GM19452 (cell line): ENCODE measurements around the gene SAMD4A.

Experiments used
- ATAC-seq: cut with Tn5 transposase; IDR thresholded peaks from one replicate; pipeline ENCODE4 v1.9.1; 2021; ENCODE audit not compliant: unreplicated experiment

SAMD4A gene

DNA sequence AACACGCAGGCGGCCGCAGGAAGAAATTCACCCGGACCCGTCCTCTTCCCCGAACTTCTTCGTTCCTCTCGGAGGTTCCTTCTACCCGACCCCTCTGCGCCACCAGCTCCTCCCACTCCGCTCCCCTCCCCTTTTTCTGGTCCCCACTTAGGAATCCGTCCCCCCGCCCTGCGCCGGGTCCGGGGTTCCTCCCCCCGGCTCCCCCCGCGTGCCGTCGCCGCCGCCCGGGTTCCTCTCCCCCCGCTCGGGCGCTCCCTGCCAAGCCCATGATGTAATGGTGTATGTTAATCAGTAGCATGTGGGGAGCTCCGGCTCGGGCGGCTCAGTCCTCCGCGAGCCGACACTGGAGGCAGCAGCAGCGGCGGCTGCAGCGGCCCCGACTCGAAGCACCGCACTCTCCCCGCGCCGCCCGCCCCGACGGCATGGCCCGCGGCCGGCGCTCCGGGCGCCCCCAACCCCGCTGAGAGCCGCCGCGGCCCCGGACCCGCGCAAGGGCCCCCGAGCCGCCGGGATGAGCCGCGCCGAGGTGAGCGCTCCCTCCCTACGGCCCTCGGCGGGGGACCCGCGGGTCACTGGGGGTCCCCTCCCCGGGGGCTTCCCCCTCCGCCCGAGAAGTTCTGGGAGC, 1.0 kb upstream of the SAMD4A start:
- peak; percentile 54 for ATAC-seq

GRCh38 chr14:54567224-54567638, 303 bp downstream of the SAMD4A start:
- ATAC-seq, result no peak

DNA sequence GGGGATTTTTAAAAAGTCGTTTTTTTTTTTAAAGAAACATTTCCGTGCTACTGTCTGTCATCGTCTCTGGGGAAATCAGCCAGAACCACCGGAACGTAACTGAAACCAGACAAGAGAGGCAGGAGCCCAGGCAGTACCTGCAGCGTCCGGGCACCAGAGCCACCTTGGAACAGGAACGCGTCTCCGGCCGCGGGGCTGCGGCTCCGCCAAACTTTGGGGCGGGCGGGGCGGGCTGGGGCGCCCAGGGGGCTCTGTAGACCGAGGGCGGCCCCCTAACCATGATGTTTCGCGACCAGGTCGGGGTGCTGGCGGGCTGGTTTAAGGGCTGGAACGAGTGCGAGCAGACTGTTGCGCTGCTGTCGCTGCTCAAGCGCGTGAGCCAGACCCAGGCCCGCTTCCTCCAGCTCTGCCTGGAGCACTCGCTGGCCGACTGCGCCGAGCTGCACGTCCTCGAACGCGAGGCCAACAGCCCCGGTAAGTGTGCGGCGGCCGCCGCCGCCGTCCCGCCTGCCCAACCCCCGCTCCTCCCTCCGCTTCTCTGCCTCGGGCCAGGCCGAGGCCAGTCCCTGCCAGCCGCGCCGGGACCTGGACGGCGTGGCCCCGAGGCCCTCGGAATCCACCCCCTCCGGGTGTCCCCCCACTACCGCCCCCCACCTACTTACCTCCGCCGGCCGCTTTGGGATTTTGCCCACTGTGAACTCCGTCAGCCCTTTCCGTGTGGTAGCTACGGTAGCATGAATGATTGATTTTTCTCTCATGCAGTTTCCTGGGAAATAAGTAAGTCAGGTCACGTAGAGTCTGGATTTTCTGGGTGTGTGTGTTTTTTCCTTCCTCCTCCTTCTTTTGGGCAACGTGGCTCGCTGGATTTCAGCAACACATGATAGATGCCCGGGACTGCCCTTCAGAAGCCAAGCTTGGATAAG, 972 bp downstream of the SAMD4A start:
- no peak for ATAC-seq

DNA sequence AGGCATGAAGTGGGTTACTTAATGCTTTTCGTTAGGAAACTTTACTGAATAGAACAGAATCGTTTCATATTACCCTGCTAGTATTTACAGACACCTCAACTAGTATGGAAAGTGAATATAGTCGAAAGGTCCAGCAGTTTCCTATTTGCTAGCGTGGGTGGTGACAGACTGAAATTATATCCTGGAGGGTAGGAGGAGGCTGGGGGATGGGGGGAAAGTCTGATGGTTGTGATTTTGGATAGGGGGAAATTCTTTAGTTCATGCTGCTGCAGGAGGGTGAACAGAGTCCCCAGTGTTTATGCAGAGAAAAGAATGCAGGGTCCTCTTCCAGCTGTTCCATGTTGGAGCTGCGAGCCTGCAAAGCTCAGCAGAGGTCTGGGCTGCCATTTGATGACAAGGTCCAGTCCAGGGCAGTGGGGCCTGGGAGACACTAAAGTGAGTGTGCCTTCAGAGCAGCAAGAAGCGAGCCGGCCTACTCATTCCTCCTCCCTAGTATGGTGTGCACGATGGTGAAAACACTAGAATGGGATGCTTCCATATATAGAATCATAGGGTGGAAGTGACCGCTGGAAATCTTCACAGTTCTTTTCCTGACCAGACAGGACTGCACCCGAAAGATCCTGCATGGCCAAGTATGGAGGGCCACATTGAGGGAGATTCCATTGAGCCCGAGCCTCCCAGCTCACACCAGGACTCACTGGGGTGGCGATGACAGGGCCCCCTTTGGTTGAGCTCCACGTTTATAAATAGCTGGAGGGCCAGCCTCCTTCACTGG, 2.1 kb downstream of the SAMD4A start:
- ATAC-seq, result no peak

- ATAC-seq, result no peak
Measured at GRCh38 chr14:54570047-54570446, 3.1 kb downstream of the SAMD4A start.

- no peak for ATAC-seq
Measured at GRCh38 chr14:54570631-54571415, 3.9 kb downstream of the SAMD4A start.

DNA sequence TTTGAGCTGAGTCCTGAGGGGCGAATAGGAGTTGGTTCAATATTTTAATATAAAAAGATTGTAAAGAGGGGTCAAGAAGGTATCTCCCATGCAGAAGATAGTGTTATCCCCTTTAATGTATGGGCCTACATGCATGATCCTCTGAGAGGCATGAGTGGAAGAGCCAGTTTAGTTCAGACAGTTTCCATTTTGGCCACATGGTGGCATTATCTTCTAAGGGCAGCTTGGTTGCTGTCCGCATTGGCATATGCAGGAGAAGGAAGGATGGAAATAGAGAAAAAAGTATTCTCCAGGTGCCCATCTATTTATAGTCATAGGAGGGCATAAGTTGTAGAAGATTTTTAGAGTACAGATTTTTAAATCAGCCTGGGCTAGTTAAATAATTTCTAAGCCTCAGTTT, 5.4 kb downstream of the SAMD4A start:
- no peak for ATAC-seq

GRCh38 chr14:54574528-54574927, 7.6 kb downstream of the SAMD4A start:
- ATAC-seq, result no peak

DNA sequence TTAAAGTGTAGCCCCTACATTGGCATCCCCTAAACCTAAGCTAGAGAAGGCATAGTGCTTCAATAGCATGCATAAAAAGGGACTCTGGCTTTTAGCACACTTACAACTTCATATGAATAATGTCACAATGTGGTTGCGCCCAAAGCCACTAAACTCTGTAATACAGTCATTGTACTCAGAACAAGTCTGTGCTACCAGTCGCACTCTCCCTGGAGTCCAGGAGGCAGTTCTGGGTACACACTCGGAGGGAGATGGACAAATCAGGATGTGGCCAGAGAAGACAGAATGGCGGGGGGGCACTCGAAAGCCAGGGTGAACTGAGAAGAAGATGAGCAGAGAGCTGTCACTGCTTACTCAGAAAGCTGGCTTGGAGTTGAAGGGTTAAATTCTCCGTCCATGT, 10.6 kb downstream of the SAMD4A start:
- no peak for ATAC-seq

- ATAC-seq, result no peak
Measured at GRCh38 chr14:54577977-54578376, 11.0 kb downstream of the SAMD4A start.

GRCh38 chr14:54579621-54580020, 12.7 kb downstream of the SAMD4A start:
- ATAC-seq, result no peak

DNA sequence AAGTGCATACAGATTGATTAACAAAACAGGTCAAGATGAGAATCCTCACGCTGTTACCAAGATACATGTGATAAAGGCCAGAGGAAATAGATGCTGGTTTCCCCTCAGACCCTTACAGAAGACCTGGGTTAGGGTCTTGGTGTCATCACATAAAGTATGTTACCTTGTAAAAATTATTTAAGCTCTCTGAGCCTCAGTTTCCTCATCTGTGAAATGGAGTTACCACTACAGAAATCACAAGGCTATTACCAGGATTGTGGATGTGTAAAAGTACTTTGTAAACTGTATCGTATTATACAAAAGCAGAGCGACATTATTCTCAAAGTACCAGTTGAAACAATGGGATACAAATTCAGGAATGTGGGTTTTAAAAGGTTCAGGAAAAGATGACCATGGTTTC, 14.0 kb downstream of the SAMD4A start:
- no peak for ATAC-seq

DNA sequence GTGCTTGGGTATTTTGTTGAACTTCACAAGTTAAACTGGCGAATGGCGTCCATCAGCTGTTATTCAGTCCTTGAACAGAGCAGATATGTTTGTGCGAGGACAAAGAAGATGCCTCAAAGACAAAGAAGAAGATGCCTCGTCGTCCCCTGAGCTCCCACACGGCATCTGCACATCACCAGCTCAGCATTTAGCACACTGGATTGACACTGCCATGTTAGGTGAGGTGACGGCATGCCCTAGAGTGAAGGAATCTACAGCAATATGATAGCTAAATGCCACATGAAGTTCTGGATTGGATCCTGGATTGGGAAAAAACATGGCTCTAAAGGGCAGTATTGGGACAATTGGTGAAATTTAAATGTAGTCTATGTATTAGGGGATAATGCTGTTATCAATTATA, 15.4 kb downstream of the SAMD4A start:
- no peak for ATAC-seq

DNA sequence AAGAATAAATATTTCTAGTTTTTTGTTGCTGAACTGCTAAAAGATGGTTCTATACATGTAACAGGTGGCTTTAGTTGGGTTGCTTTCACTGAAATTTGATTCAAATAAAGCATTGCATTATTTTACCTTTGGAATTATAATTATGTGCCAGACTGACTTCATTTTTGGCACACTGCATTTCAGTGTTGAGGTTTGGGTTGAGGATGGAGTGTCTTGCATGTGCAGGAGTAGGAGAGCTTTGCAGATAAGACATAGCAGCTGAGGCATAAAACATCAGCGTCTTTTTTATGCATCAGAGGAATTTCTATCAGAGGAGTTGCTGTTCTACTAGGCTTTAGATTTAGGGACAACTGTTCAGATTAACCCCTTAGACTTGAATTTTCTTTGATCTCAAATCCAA, 17.2 kb downstream of the SAMD4A start:
- ATAC-seq, result no peak

DNA sequence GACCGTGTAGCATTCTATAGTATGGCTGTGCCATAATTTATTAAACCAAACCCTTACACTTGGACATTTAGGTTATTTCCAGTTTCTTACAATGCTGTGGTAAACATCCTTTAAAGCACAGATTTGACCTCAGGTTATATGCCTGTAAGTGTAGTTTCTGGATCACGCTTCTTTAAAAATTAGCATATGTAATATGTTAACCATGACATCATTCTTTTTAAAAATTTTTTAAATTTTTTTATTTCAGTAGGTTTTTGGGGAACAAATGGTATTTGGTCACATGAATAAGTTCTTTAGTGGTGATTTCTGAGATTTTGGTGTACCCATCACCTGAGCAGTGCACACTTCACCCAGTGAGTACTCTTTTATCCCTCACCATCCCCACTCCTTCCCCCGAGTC, 18.3 kb downstream of the SAMD4A start:
- ATAC-seq, result no peak

DNA sequence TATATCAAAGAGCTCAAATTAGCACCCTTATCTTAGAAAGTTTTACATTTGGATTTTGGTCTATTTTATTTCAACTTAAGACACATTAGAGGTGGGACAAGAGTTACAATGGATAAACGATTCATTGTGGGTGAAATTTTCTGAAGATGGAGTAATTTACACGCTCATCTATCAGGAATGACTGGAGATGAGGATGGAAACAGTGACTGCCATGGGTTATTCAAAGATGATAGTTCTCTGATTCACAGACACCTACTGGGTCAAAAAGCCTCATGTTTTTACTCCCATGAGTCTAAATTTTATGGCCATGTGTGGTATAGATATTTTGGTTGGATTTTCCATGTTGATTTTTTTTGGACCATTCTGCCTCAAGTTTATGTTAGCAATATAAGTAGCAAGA, 22.1 kb downstream of the SAMD4A start:
- ATAC-seq, result no peak

- ATAC-seq, result no peak
Measured at GRCh38 chr14:54589843-54590242, 22.9 kb downstream of the SAMD4A start.

DNA sequence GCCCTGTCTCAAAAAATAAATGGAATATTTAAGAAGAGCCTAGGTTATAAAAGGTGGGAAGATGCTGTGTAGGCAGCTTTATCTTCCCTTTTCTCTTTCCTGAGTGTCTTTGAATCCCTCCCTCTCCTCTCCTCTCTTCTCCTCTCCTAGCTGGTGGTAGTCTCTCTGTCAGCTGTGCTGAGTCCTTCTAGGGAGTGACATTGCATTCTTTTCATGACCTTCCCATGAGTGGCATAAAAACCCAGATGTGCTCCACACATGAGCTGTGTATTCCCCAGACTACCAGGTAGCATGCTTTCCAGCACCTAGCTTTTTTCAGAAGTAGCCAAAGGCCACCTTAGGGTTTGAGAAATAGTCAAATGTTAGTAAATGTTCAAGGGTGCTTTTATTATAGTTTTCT, 23.6 kb downstream of the SAMD4A start:
- ATAC-seq, result no peak

- no peak for ATAC-seq
Measured at GRCh38 chr14:54591461-54591860, 24.5 kb downstream of the SAMD4A start.

GRCh38 chr14:54591866-54592265, 24.9 kb downstream of the SAMD4A start:
- ATAC-seq, result no peak

DNA sequence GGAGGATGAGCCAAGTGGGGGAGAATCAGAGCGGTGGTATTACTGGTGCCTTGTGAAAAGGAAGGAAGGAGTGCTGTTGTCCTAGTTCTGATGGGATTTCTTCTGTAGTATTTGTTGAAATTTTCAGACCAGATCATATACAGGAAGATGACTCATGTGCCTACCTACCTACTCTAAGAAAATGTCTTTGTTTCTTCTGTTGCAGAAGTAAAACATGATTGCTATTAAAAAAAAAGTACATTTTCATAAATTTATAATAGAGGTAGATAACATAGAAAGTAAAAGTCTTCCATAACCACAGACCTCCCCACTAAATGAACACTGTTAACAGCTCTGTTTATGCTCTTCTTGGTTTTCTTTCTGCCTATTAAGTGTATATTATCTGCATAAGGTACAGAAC, 26.9 kb downstream of the SAMD4A start:
- ATAC-seq, result no peak
